Esophagus muscularis mucosa (tissue), 4 donors: ENCODE measurements around the gene GALK1. TPM values are rescaled to one million over a fixed set of nuclear protein-coding genes. Genes with fewer than 3 reads are reported as not detected.
A peak's percentile ranks its signal among the peaks of the same experiment; 100 is the strongest.

Experiments used
- DNase-seq: peaks from one replicate; pipeline ENCODE4 v3.0.0-alpha.2; 2017; ENCODE audit errors: extremely low spot score
- H3K27ac ChIP-seq, 4 donors: fragments of 200-600 bp; sonication (generic); replicated peaks in 1 of 4; 1 replicate in 3 of 4; 2 replicates in 1 of 4; pipeline ENCODE4 v1.5.1; 2016 to 2019; ENCODE audit warnings: mild to moderate bottlenecking in 1 of 4
- H3K27me3 ChIP-seq, 4 donors: fragments of 200-600 bp; sonication (generic); one replicate each; pipeline versions ENCODE4 v1.5.1 to v1.6.0; 2016 to 2019
- H3K36me3 ChIP-seq, 4 donors: fragments of 200-600 bp; sonication (generic); one replicate each; pipeline ENCODE4 v1.5.1; 2016 to 2019
- H3K4me1 ChIP-seq, 4 donors: fragments of 200-600 bp; sonication (generic); one replicate each; pipeline ENCODE4 v1.5.1; 2016 to 2019
- H3K4me3 ChIP-seq, 4 donors: fragments of 200-600 bp; sonication (generic); 1 replicate in 2 of 4; 2 replicates in 2 of 4; pipeline ENCODE4 v1.5.1; 2016 to 2019; ENCODE audit warnings: mild to moderate bottlenecking in 4 of 4, moderate library complexity in 1 of 4
- H3K9me3 ChIP-seq, 4 donors: fragments of 200-600 bp; sonication (generic); 1 replicate in 3 of 4; 2 replicates in 1 of 4; pipeline ENCODE4 v1.5.1; 2016 to 2019
- CTCF ChIP-seq, 3 experiments: fragments of 200-600 bp in 2 of 3; fragments of 450-650 bp in 1 of 3; sonication (generic) in 2 of 3; IDR thresholded peaks; one replicate each; pipeline ENCODE4 v1.5.1; 2017 to 2019; ENCODE audit warnings: antibody characterized with exemption in 3 of 3, mild to moderate bottlenecking in 2 of 3, moderate library complexity in 1 of 3
- EP300 ChIP-seq: sonication (generic); formaldehyde crosslinking; IDR thresholded peaks from one replicate; pipeline ENCODE4 v1.6.1; 2017; ENCODE audit warnings: antibody characterized with exemption
- POLR2A ChIP-seq: fragments of 450-650 bp; IDR thresholded peaks from one replicate; pipeline ENCODE4 v1.6.1; 2017; ENCODE audit warnings: antibody characterized with exemption, moderate library complexity, mild to moderate bottlenecking, low read depth
- POLR2AphosphoS5 ChIP-seq, 2 donors: sonication (generic); formaldehyde crosslinking; IDR thresholded peaks; one replicate each; pipeline ENCODE4 v1.6.1; 2017; ENCODE audit warnings: antibody characterized with exemption in 2 of 2
- whole genome bisulfite sequencing: methylation state at CpG from one replicate; pipeline ENCODE4 v1.1.5; 2018; 5-methylcytosine and 5-hydroxymethylcytosine counted together
- intact Hi-C: fragments of 100-400 bp; cut with DNase I; formaldehyde crosslinking; loops from one replicate; pipeline ENCODE4 v1.15.1; 2023
- total RNA-seq, 4 donors: library from RNA; depleted of rRNA; stranded (reverse); fragments of >200 nt; gene quantifications; one replicate each; pipeline versions ENCODE4 v1.1.0 to v1.2.1, GENCODE V29; 2016

Gene GALK1
- total RNA-seq, 4 donors from 2014 or later, result 16.9 to 34.1 (median 24.4) TPM

GRCh38 chr17:75727391-75727790 lies 37.6 kb downstream of the GALK1 start:
- Histone ChIP-seq H3K4me3 (no peak overlapping the region), H3K9me3 (no peaks in the 10 kb centered on the region), H3K36me3 (peaks cover 0 to 73% (median 2%) of the 10 kb centered on the region in 4 donors), H3K4me1 (peaks cover 4 to 14% (median 9%) of the 10 kb centered on the region in 4 donors), H3K27ac (no peak overlapping the region), H3K27me3 (peaks cover 0 to 28% (median under 1%) of the 10 kb centered on the region in 4 donors)
- TF ChIP-seq POLR2A (no peak), POLR2AphosphoS5 (IDR thresholded peaks at IDR 0.05) (no peak), EP300 (no peak), CTCF (IDR thresholded peaks at IDR 0.05) (no peak)
- intact Hi-C loops, result no loop called here
- no peak for DNase-seq
- WGBS, result 90% methylated on average over 7 of the region's 18 CpGs

- H3K4me1 ChIP-seq, result peaks cover 14 to 28% (median 22%) of the 10 kb centered on the region in 4 donors
- H3K27ac ChIP-seq, result no peak overlapping the region
- no peaks in the 10 kb centered on the region for H3K9me3 ChIP-seq
- H3K4me3 ChIP-seq, result no peak overlapping the region
- WGBS, result 88% methylated on average over 3 of the region's 7 CpGs
- DNase-seq, result no peak
- intact Hi-C loops, result no loop called here
- TF ChIP-seq CTCF (IDR thresholded peaks at IDR 0.05) (no peak), EP300 (no peak), POLR2AphosphoS5 (IDR thresholded peaks at IDR 0.05) (no peak)
- peaks cover 0 to 54% (median 2%) of the 10 kb centered on the region in 4 donors for H3K36me3 ChIP-seq
- peaks cover 6 to 47% (median 16%) of the 10 kb centered on the region in 4 donors for H3K27me3 ChIP-seq
Measured at GRCh38 chr17:75725504-75725903, 39.5 kb downstream of the GALK1 start.

- TF ChIP-seq EP300 (no peak), CTCF (IDR thresholded peaks at IDR 0.05) (no peak), POLR2A (no peak), POLR2AphosphoS5 (IDR thresholded peaks at IDR 0.05) (no peak)
- DNase-seq, result no peak
- H3K9me3 ChIP-seq, result no peaks in the 10 kb centered on the region
- WGBS, result 97% methylated on average over 5 of the region's 23 CpGs
- H3K27me3 ChIP-seq, result peaks cover 6 to 57% (median 20%) of the 10 kb centered on the region in 4 donors
- intact Hi-C loops, result no loop called here
- peak overlapping the region in 1 of 4 donors; percentile 1 for H3K4me3 ChIP-seq
- H3K36me3 ChIP-seq, result peaks cover 0 to 43% (median 0%) of the 10 kb centered on the region in 4 donors
- peak overlapping the region; percentile 39 to 73 (median 58) for H3K27ac ChIP-seq
- H3K4me1 ChIP-seq, result peaks cover 16 to 34% (median 26%) of the 10 kb centered on the region in 4 donors
Measured at GRCh38 chr17:75724016-75725003, 40.7 kb downstream of the GALK1 start.

DNA sequence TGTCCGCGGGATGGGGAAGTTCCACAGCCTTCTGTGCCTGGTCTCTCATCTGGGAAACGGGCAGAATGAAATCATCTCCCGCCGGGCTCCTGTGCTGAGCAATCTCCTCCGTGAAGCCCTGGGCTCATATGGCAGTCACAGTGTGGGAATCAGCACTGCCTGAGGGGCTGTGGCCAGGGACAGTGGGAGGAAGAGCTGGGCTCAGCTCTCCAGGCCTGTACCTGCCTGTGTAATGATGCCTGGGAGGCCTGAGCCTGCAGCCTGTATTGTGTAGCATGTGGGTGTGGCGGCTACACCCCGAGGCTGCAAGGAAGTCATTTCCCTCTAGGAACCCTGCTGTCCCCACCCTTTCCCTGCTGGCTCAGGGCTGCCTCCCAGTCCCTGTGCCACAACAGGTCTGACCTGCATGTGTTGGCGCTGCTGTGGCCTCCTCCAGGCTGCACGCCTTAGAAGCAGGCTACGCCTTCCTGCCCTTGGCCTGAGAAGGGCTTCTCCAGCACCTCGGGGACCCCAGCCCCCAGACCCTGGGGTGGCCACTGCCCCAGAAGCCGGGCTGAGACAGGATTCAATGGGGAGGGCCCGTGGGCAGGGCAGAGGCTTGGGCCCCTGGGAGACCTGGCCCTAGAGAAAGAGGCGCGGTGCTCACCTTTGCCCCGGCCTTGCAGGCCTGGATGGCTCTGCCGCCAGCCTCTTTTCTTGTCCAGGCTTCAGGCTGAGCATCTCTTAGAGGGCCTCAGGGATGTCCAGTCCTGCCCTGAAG lies 41.6 kb downstream of the GALK1 start:
- no peak for TF ChIP-seq EP300
- TF ChIP-seq CTCF (IDR thresholded peaks at IDR 0.05), result no peak
- peak; percentile 13 to 50 for TF ChIP-seq POLR2AphosphoS5 (IDR thresholded peaks at IDR 0.05)
- no peak for TF ChIP-seq POLR2A
- Histone ChIP-seq H3K27me3 (peaks cover 6 to 57% (median 20%) of the 10 kb centered on the region in 4 donors), H3K4me3 (peak overlapping the region; percentile 50 to 66 (median 54)), H3K27ac (peak overlapping the region; percentile 61 to 84 (median 75)), H3K36me3 (peaks cover 0 to 39% (median 0%) of the 10 kb centered on the region in 4 donors), H3K4me1 (peaks cover 16 to 34% (median 26%) of the 10 kb centered on the region in 4 donors), H3K9me3 (no peaks in the 10 kb centered on the region)
- intact Hi-C loops, result no loop called here
- no peak for DNase-seq
- 84% methylated on average over 10 of the region's 18 CpGs for WGBS
